GM18520 (cell line): ENCODE measurements around the gene ZNF595.
"Not testable (repeated sequence)": the region's sequence is repeated elsewhere in the genome, so short reads cannot be mapped to it uniquely, and the experiment has no call there.

ENCODE experiments used
- ATAC-seq: cut with Tn5 transposase; IDR thresholded peaks from one replicate; pipeline ENCODE4 v1.9.1; 2021; ENCODE audit not compliant: unreplicated experiment

ZNF595 gene

GRCh38 chr4:52804-53479 lies at the start of gene ZNF595:
Gene ZNF595, plus strand, starts transcription at chr4:53321. Its CDS starts 168 bp downstream, at chr4:53489.
- ATAC-seq = not testable (repeated sequence)

GRCh38 chr4:9937-10870 lies 42.9 kb upstream of the ZNF595 start:
- not testable (repeated sequence) for ATAC-seq

GRCh38 chr4:11095-11815 lies 41.9 kb upstream of the ZNF595 start:
- ATAC-seq = not testable (repeated sequence)

- not testable (repeated sequence) for ATAC-seq
Observed at GRCh38 chr4:11816-12417, 41.2 kb upstream of the ZNF595 start.

GRCh38 chr4:18128-18527 lies 35.0 kb upstream of the ZNF595 start:
- not testable (repeated sequence) for ATAC-seq

- not testable (repeated sequence) for ATAC-seq
Observed at GRCh38 chr4:18589-18988, 34.5 kb upstream of the ZNF595 start.

- ATAC-seq = not testable (repeated sequence)
Observed at GRCh38 chr4:22882-23281, 30.2 kb upstream of the ZNF595 start.

GRCh38 chr4:24359-24758 lies 28.8 kb upstream of the ZNF595 start:
- not testable (repeated sequence) for ATAC-seq

GRCh38 chr4:27501-27900 lies 25.6 kb upstream of the ZNF595 start:
- ATAC-seq = not testable (repeated sequence)

GRCh38 chr4:28767-29542 lies 24.2 kb upstream of the ZNF595 start:
- not testable (repeated sequence) for ATAC-seq

- not testable (repeated sequence) for ATAC-seq
Observed at GRCh38 chr4:33314-33713, 19.8 kb upstream of the ZNF595 start.

GRCh38 chr4:36559-37415 lies 16.3 kb upstream of the ZNF595 start:
- not testable (repeated sequence) for ATAC-seq

GRCh38 chr4:38202-38601 lies 14.9 kb upstream of the ZNF595 start:
- not testable (repeated sequence) for ATAC-seq

- ATAC-seq = not testable (repeated sequence)
Observed at GRCh38 chr4:43375-43774, 9.7 kb upstream of the ZNF595 start.

GRCh38 chr4:51253-51652 lies 1.9 kb upstream of the ZNF595 start:
- not testable (repeated sequence) for ATAC-seq

GRCh38 chr4:51655-52277 lies 1.4 kb upstream of the ZNF595 start:
- not testable (repeated sequence) for ATAC-seq

GRCh38 chr4:53521-53920 lies 400 bp downstream of the ZNF595 start:
- not testable (repeated sequence) for ATAC-seq

- ATAC-seq = not testable (repeated sequence)
Observed at GRCh38 chr4:64733-65132, 11.6 kb downstream of the ZNF595 start.

- no peak for ATAC-seq
Observed at GRCh38 chr4:71830-72229, 18.7 kb downstream of the ZNF595 start.
